Measurements from ENCODE around the gene KPNA5. TPM values are rescaled to one million over a fixed set of nuclear protein-coding genes. Genes with fewer than 3 reads are reported as not detected.

Gene KPNA5
- total RNA-seq, 2 donors from 2014 or later, result 7.9 to 8.7 TPM

DNA sequence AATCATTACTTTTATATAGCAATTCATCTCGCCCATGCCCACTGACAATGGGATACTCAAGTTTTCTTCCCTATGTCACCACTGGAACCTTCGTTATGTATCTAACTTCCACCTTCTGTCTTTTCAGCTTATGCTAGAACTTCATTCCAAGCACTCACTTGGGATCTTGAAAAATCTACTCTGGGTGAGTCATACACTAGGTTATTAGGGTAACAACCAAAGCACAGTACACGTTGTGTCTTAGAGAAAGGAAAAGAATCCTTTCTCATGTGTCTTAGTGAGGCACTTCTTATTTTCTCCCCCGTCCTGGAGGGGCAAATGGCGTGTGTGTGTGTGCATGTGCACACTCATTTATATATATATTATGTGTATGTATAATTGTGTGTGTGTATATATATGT is 102.8 kb downstream of the KPNA5 start:
- no peak for ATAC-seq (replicated peaks)
- no peaks in the 10 kb centered on the region for H3K4me1 Mint-ChIP-seq
- H3K36me3 Mint-ChIP-seq (ENCODE audit: low read depth), result no peaks in the 10 kb centered on the region
- H3K4me3 Mint-ChIP-seq, result no peak overlapping the region
- H3K27ac Mint-ChIP-seq, result no peak overlapping the region
- peaks cover 17% of the 10 kb centered on the region for H3K27me3 Mint-ChIP-seq
- no peaks in the 10 kb centered on the region for H3K9me3 Mint-ChIP-seq

Other genes with a start within 250 kb of the KPNA5 start
- gene CALHM6, start 219.8 kb upstream of the KPNA5 start, total RNA-seq, result 10 to 100 TPM in 1 of 2 donors, 1 to 10 TPM in 1; 7.5 to 18.9 TPM
- gene CALHM5, start 169.6 kb upstream of the KPNA5 start, total RNA-seq, result not detected
- not detected for gene TRAPPC3L, start 135.5 kb upstream of the KPNA5 start, total RNA-seq
- gene CALHM4, start 127.5 kb upstream of the KPNA5 start, total RNA-seq, result not detected
- 10 to 100 TPM; 24.4 to 44.6 TPM for gene RWDD1, start 109.7 kb upstream of the KPNA5 start, total RNA-seq
- under 1 TPM in 1 of 2 donors, not detected in 1; 0.28 TPM for gene RSPH4A, start 64.7 kb upstream of the KPNA5 start, total RNA-seq
- gene ZUP1, start 12.4 kb upstream of the KPNA5 start, total RNA-seq, result 10 to 100 TPM; 16.3 to 21.6 TPM
- gene FAM162B, start 84.5 kb downstream of the KPNA5 start, total RNA-seq, result not detected
- gene GPRC6A, start 147.9 kb downstream of the KPNA5 start, total RNA-seq, result not detected
- not detected for gene RFX6, start 196.0 kb downstream of the KPNA5 start, total RNA-seq

Measured in activated T-helper 17 cell treated with anti-CD3 and anti-CD28 coated beads, Interleukin-2, amount 50 U/mL, for 72 hours (primary cell).